Suprapubic skin (tissue), 4 donors: Measurements from ENCODE around the gene CPNE2.

Experiments
- CTCF ChIP-seq, 2 donors: fragments of 200-600 bp in 1 of 2; fragments of 450-650 bp in 1 of 2; sonication (generic) in 1 of 2; IDR thresholded peaks; one replicate each; pipeline ENCODE4 v1.5.1; 2016 to 2019; ENCODE audit warnings: antibody characterized with exemption in 2 of 2, mild to moderate bottlenecking in 1 of 2, moderate library complexity in 1 of 2
- POLR2A ChIP-seq, 2 donors: fragments of 450-650 bp; IDR thresholded peaks; one replicate each; pipeline ENCODE4 v1.6.1; 2017; ENCODE audit warnings: antibody characterized with exemption in 2 of 2, mild to moderate bottlenecking in 2 of 2, moderate library complexity in 2 of 2
- POLR2AphosphoS5 ChIP-seq, 3 donors: sonication (generic); formaldehyde crosslinking; IDR thresholded peaks; one replicate each; pipeline ENCODE4 v1.6.1; 2017; ENCODE audit warnings: antibody characterized with exemption in 3 of 3

GRCh38 chr16:57069053-57069452 lies 23.3 kb upstream of the CPNE2 start:
- TF ChIP-seq POLR2AphosphoS5 (IDR thresholded peaks at IDR 0.05) (no peak), CTCF (IDR thresholded peaks at IDR 0.05) (no peak), POLR2A (IDR thresholded peaks at IDR 0.05) (no peak)
